Cerebellar nuclear complex (tissue), 1 donor: ENCODE data around the gene COL6A2.

ENCODE experiments used
- DNase-seq, 2 experiments: peaks; one replicate each; lab custom pipeline; 2025; lab: John Stamatoyannopoulos, UW

The COL6A2 gene

DNA sequence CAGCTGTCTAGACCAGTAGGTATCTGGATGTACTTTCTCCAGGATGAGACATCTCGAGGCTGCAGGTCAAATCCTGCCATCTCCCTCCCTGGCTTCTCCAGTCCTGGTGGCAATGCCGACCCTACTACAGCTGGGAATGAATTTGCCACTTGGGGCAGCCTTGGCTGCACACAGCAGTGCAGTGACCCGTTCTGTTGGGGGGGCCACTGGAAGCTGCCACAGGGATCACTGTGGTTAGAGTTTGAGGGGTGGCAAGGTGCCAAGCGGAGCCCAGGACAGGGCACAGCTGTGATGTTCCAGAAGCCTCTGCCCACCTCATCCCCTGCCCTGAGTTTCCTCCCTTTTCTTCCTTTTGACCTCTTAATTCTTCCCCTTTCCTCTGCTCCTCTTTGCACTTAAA, 17.1 kb downstream of the COL6A2 start:
- no peak for DNase-seq

DNA sequence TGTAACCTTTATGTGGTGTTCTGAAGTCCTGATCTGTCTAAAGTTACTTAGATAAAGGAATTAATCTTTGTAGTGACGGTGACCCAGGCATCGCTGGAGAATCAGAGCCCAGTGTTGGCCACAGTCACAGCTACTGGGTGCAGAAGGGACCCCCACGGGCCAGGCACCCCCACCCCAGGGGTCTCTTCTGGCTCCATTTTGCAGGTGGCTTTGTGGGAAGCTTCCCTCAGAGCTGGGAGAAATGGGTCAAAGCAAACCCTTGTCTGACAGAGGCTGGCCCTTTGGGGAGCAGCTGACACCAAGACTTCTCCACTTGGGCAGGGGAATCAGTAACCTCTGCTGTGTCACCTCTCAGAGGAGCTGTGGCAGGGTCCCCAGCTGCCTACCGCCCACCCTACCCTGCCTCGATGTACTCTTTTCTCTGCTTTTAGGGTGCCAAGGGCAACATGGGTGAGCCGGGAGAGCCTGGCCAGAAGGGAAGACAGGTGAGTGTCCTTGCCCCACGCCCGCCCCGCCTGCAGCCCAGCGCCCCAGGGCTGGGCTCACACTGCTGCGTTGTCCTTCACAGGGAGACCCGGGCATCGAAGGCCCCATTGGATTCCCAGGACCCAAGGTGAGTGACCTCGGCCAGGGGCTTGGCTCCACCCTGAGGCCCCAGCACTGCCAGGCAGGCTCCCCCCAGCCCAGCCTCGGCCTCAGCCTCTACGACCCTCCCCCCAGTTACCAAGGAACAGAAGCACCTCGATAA, 17.7 kb downstream of the COL6A2 start:
- DNase-seq, result no peak

- no peak for DNase-seq
These were observed 18.4 kb downstream of the COL6A2 start for GRCh38 chr21:46116189-46116775.

- no peak for DNase-seq
These were observed 19.1 kb downstream of the COL6A2 start for GRCh38 chr21:46116776-46117585.

DNA sequence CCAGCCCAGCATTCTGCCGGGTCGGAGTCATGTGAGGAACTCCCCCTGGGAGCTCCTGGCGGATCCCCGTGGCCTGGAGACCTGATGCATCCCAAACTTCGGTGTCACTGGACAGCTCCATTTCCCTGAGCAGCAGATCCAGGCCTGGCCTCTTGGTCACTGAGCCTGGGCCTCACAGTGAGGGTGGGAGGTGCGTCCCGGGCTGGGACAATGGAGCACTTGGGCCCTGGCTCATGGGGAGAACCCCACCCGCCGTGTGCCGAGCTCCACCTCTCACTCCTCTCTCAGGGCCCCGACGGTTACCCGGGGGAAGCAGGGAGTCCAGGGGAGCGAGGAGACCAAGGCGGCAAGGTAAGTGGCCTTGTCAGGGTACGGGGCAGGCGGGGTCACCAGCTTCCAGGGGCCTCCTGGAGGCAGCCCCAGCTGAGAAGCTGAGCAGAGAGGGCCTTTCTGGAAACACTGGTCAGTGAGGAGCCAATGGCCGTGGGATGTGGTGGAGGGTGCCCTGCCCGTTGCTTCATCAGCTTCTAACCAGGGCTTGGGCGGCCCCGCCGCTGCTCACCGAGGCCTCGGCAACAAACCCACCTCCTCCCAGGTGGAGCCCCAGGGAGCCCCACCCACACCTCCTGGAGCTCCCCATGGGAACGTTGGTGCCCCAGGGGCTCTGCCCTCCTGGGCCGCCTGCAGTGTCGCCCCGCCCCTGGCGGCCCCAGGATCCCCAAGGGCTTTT, 19.8 kb downstream of the COL6A2 start:
- no peak for DNase-seq

DNA sequence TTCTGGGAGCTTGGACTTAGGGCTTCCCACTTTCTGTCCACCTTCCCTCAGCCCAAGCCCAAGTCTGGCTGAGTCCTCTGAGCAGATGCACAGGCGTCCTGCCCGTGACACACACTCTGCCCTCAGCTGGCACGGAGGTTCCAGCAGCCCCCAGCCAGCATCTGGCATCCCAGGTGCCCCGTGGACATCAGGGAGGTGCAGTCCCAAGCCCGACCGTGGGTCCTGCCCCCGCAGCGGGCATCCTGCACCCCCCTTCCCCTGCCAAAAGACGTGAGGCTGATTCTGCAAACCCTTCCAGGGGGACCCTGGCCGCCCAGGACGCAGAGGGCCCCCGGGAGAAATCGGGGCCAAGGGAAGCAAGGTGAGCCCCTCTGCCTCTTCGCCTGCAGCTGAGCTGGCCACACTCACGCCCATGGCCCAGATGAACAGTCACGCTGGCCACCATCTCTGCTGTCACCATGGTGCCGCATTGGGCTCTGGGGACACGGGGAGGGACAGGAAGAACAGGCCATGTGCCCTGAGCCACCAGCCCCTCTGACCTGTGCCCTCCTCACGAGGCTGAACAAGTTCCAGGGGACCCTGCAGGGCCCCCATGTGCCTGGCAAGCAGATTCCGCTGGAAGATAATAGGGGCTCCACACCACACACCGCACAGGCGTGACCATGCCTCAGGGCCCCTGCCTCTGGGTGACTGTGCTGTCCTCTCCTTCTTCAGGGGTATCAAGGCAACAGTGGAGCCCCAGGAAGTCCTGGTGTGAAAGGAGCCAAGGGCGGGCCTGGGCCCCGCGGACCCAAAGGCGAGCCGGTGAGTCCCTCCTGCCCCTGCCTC, 20.6 kb downstream of the COL6A2 start:
- DNase-seq, result no peak

DNA sequence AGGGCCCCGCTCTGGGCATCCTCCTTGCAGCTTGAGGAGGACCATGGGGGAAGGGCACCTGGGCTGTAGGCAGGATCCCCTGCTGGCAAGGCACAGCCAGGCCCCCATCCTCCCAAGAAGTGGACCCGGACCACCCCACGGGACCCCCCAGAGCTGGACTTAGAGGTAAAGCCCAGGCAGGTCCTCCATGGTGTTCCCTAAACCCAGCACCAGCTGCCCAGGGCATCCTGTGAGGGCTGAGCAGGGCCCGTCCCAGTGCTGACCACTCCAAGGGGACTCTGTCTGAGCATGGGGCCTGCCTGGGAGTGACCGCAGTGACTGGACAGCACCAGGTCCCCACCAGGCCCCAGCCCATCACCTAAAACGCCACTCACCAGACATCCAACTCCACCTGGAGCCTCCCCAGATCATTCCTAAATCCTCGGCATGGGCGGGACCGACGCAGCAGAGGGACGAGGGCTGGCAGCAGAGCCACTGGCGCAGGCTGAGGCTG, 21.3 kb downstream of the COL6A2 start:
- no peak for DNase-seq

DNA sequence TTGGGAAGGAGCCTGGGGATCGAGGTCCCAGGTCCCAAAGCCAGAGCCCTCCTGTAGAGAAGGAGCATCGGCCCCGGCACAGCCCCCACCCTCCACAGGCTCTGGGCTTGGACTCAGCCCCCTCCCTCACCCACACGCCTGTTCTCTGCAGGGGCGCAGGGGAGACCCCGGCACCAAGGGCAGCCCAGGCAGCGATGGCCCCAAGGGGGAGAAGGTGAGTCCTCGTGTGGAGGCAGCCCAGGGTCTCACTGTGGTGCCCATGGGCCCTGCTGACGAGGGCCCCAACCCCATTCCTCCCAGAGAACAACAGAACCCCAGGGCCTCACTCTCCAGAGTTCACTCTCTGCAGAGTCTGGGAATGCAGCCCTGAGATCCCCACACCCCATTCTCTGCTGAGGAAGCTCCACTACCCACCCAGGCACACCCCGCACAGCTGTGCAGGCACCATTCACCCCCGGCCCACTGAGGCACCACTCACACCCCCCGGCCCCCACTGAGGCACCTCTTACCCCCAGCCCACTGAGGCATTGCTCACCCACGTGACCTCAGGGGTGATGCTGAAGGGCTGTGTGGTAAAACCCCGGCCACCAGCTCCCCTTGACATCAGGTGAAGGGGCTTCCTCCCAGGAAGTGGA, 21.8 kb downstream of the COL6A2 start:
- no peak for DNase-seq

- no peak for DNase-seq
These were observed 22.7 kb downstream of the COL6A2 start for GRCh38 chr21:46120301-46121285.

- no peak for DNase-seq
These were observed 23.6 kb downstream of the COL6A2 start for GRCh38 chr21:46121286-46122221.

GRCh38 chr21:46122237-46122671, 24.3 kb downstream of the COL6A2 start:
- DNase-seq, result no peak

GRCh38 chr21:46122758-46123683, 25.1 kb downstream of the COL6A2 start:
- DNase-seq, result no peak

DNA sequence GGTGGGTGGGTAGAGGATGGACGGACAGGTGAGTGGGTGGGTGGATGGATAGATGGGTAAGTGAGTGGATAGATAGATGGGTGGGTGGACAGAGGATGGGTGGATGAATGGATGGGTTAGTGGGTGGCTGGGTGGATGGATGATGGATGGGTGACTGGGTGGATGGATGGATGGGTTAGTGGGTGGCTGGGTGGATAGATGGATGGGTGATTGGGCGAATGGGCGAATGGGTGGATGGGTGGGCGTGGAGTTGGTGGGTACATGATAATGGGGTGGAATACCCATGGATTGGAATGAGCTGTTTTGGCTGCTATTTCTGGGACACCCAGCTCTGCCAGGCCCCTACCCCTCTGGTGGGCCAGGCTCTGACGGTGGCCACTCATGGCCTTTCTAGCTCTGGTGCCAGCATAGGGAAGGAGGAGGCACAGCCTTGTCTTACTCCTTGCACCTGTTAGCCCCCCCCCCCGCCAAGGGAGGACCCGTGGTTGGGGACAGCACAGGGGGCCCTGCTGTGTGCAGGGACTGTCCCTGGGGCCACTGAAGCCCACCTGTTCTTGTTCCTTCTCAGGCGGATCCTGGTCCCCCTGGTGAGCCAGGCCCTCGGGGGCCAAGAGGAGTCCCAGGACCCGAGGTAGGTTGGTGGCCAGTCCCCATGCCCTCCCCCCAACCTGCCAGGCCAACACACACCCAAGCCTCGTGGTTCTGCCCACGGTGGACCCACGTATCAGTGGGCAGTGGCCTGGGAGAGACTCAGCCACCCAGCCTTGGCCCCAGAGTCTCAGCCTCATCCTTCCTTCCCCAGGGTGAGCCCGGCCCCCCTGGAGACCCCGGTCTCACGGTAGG, 26.4 kb downstream of the COL6A2 start:
- no peak for DNase-seq

DNA sequence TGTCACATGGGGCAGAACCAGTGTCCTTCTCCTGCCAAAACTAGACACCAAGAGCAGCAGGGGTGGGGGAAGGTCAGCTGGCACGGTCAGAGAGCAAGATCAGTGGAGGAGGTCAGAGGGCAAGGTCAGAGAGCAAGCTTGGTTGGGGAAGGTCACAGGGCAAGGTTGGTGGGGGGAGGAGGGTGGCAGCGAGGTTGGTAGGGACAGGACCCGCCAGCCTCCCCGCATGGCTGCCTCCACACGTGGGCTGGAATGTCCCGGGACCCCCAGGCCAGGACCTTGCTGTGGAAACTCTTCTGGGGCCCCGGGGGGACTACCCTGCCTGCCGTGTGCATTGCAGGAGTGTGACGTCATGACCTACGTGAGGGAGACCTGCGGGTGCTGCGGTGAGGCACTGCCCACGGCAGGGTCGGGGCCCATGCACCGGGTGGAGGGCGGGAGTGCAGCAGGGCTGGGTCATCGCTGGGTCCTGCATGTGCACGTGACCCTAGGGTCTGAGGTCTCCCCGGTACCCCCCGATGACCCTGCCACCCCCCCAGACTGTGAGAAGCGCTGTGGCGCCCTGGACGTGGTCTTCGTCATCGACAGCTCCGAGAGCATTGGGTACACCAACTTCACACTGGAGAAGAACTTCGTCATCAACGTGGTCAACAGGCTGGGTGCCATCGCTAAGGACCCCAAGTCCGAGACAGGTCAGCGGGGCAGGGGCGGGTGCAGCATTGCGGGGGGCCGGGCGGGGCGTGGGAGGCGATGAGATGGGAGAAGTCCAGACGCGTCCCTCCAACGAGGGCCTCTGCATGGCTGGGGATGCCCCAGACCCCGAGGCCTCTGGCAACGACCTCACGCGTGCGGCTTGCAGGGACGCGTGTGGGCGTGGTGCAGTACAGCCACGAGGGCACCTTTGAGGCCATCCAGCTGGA, 27.3 kb downstream of the COL6A2 start:
- DNase-seq, result no peak

- DNase-seq, result no peak
These were observed 28.0 kb downstream of the COL6A2 start for GRCh38 chr21:46125846-46126301.
